GM18505 (cell line): ENCODE results near the gene TSPEAR.
"Not testable (repeated sequence)": the region's sequence is repeated elsewhere in the genome, so short reads cannot be mapped to it uniquely, and the experiment has no call there.

Source experiments
- ATAC-seq: cut with Tn5 transposase; IDR thresholded peaks from one replicate; pipeline ENCODE4 v1.9.1; 2021; ENCODE audit not compliant: unreplicated experiment
- POLR2A ChIP-seq: IDR thresholded peaks from 4 replicates; pipeline ENCODE4 v1.6.1; 2011; ENCODE audit warnings: borderline replicate concordance; ENCODE audit not compliant: insufficient read depth, insufficient read length; ENCODE audit errors: extremely low read depth

Gene TSPEAR

DNA sequence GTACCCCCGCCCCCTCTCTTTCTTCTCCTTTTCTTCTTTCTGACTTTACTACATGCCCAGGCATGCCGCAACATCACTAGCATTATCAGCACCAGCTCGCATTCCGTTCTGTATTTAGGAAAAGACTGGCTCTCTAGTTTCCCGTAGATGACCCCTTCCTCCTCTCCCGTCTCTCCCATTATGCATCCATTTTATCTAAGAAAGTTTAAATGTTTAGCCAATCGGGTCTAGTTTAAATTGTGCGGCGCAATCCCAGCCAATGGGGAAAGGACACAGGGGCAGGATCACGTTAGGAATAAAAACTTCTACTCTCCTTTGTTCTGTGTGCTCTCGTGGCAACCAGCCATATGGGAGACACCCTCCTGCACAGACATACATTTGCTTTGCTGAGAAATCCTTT is 113.3 kb downstream of the TSPEAR start:
- ATAC-seq, result no peak
- no peak for TF ChIP-seq POLR2A

DNA sequence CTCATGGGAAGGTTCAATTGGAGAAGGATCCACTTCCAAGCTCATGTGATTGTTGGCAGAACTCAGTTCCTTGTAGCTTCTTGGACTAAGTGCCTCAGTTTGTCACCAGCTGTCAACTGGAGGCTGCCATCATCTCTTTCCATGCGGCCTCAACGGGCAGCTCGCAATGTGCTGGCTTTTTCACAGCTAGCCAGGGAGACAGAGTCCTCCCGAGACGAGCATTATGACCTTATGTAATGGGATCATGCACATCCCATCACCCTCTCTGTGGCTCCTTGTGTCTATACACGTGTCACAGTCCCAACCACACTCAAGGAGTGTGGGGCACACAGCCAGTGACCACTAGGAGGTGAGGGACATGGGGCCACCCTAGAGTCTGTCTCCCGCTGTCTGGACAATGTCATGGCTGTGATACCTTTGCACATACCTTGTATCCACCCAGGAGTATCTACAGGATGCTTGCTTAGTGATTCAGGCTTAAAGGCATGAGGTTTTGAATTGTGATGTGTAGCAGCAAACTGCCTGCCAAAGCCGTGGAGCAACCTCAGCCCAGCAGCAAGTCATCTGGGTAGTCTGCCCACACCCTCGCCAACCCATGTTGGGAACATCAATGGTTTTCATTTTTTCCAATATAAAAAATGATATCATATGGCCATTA is 115.2 kb downstream of the TSPEAR start:
- no peak for ATAC-seq
- no peak for TF ChIP-seq POLR2A

DNA sequence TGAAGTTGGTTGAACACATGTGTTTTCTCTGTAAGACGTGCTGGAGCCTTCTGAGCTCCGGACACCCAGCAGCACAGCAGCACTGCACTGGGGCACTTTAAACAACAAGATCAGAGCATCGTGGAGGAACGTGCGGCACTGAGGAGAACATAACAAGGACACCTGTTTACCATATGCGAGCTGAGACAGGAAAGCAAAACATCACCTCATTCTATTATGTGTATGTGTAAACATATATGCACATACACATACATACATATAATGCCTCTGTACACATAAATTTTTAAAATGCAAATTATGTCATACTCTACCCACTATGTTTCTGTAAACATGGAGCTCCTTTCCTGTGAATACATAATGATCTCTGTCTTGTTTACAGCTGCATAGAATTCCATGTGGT is 115.8 kb downstream of the TSPEAR start:
- TF ChIP-seq POLR2A, result no peak
- ATAC-seq, result no peak

DNA sequence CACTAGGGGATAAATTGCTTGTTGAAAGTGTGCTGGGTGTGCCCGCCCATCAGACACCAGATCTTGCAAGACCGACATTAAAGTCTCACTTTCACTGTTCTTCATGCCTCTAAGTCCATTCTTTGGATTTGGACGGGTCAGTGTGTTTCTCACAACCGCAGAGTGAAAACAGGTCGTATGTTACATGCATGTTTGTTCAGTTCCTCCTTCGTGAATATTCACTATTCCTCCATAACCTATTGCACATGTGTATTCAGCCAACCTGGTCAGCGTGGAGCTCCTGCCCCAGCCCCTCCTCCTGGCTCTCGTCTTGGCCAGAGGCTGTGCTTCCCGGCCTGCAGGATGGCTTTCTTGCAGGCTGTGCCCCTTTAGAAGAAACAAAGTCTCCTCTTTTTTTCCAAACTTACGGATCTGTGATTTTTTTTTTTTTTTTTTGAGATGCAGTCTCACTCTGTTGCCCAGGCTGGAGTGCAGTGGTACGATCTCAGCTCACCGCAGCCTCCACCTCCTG is 116.9 kb downstream of the TSPEAR start:
- no peak for TF ChIP-seq POLR2A
- ATAC-seq, result no peak

DNA sequence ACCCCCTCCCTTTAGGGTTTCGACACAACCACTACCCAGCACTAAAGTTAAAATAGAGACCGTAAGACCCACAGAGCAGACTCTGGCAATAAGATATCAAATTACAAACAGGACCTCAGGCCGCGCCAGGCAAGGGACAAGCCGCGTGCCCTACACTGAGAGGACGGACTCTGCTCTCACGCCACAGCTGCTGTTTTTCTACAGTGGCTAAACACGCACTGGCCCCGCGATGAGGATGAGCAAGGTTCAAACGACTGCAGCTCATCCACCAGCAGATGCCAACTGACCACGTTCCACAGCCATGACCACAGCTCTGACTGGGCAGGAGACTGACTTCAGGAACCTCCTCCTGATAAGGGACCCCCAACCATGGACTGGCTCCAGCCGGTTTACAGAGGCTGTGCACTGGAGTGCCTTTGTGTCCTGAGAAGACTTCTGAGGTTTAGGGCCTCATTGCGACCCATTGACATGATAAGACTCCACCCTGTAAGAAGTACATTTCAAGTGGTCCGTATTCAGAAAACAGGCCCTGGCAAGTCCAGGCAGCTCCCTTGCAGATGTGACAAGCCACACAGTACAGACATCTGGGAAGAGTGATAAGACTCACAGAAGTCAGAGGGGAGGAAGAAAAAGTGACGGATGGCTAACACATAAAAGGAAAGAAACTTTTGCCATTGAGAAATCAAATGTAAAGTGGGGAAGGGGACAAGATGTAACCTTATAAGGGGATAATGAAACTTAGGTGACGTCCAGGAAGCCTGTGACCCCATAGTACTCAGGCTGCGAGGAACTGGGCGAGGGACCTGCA is 117.6 kb downstream of the TSPEAR start:
- ATAC-seq, result no peak
- TF ChIP-seq POLR2A, result no peak

DNA sequence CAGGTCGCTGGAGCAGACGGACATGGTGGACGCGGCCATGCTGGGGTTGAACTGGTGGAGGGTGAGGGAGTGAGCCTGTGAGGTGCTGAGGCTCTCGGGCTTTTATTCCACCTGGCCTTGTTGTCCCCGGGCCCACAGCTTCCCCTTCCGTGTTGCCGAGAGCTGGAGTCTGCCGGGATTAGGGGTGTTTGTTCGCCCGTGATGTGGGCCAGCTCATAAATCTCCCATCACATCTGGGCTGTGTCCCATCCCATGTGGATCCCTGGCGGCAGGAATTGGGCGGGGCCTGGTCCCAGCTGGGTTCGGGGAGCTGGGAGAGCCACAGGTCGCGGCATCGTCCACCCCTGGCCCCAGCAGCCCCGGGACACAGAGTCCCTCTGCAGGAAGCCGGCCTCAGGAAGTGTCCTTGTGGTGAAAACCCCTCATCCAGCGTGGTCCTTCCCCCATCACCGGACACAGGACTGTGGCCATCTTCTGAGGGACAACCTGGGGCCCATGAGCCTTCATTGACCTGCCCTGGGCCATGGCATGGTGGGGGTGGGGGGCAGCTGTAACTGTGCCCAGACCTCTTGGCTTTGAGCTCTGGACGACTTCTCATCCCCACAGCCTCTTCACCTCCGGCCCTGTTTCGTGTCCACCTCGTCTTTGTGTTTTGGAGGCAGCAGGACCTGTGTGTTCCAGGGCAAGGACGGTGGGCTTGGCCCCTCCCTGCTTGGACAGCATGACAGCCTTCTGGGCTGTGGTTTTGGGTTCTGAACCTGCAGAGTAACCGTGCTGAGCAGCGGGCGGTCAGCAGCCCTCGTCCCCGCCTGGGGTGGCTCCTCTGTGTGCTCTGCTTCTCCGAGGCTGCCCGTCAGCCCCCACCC is 118.7 kb downstream of the TSPEAR start, which contains the start of gene KRTAP10-6:
TSS of gene KRTAP10-6 (minus strand) at position 60 of the 866 bp plus-strand sequence. CDS start at position 39, 21 bp downstream.
- TF ChIP-seq POLR2A, result no peak
- ATAC-seq, result no peak

DNA sequence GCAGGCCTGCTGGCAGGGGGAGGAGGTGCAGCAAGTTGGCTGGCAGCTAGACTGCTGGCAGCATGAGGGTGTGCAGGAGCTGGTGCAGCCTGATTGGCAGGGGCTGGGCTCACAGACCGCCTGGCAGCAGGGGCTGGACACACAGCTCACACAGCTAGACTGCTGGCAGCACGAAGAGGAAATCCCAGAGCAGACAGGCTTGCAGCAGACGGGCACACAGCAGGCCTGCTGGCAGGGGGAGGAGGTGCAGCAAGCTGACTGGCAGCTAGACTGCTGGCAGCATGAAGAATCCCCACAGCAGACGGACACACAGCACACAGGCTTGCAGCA is 119.6 kb downstream of the TSPEAR start:
- ATAC-seq, result not testable (repeated sequence)

DNA sequence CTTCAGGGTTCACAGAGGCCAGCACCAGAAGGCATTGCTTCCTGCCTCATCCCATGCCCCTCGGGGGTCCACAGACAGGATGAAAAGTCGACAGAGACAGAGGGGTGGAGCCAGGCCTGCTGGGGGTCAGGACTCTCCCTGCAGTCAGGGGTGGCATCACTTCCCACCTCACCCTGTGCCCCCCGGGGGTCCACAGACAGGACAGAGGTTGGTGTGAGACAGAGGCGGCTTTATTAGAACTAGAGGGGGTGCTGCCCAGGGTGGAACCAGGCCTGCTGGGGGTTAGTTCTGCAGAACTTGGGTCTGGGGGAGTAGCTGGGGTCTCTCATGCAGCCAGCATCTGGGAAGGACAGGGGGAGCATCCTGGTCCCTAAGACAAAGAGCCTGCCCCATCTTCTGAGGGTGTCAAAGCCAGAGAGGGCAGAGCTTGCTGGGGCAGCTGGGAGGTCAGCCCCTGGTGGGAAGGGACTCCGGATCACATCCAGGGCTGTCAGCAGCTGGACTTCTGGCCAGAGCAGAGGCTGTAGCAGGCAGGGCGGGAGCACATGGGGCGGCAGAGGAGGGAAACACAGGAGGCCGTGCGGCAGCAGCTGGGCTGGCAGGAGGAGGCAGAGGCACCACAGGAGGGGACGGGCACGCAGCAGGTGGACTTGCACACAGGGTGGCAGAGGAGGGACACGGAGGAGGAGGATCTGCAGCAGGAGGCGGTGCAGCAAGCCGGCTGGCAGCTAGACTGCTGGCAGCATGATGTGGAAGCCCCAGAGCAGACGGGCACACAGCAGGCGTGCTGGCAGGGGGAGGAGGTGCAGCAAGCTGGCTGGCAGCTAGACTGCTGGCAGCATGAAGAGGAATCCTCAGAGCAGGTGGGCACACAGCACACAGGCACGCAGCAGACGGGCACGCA is 120.2 kb downstream of the TSPEAR start:
- not testable (repeated sequence) for ATAC-seq

DNA sequence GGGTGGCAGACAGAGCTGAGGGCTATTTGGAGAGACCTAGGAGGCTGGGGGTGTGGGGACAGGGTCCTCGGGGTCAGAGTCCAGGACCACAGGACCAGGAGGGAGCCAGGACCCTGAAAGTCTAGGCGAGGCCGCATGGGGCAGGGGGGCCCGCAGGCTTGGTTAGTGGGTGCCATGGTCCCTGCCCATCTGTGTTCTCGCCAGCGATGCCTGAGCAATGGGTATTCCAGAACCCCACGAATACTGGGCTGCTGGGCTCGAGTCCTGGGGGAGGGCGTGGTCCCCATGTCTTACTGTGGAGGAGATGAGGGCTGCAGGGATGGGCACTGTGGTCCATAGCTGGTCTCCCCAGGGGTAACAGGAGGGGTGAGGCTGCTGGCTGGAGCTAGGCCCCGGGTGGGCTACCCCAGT is 121.1 kb downstream of the TSPEAR start:
- no peak for TF ChIP-seq POLR2A
- ATAC-seq, result no peak

DNA sequence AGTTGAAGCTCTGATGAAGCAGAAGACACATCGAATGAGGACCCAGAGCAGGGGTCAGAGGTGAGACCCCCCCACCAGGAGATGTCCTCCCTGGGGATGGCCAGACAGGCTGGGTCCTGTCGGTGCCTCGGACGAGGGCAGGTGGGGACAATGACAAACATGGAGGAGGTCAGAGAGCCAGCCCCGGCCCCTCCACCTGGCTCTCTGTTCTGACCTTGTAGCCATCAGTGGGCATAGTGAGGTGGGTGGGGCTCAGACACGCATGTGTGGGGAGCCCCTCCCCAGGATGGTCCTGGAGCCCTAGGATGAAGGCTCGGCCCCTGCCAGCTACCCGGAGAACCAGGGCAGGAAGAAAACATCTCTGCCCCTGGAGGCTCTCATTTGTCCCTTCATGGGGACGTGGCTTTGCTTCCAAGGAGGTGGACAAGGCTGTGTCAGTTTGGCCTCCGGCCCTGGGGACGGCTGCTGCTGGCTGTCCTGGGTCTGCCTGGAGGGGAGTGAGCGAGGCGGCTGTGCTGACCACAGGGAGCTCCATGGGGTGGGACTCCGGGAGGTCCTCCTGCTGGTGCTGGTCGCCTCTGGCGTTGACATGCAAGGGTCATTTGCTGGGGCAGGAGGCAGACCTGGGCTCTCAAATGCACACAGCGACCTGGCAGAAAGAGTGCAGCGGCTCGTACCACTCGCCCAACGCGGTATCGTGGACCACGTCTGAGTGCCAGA is 121.6 kb downstream of the TSPEAR start:
- no peak for TF ChIP-seq POLR2A
- ATAC-seq, result no peak

DNA sequence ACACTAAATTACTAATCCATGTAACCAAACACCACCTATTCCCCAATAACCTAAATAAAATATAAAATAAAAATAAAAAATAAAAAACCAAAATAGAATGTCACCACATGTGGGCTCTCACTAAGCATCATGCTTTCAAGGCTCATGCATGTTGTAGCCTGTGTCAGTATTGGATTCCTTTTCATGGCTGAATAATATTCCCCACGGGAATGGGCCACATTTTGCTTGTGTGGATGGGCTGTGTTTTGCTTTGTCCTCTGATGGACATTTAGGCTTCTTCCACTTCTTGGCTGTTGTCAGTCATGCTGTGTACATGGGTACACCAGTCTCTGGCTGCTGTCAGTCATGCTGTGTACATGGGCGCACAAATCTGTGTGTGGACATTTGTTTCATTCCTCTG is 122.3 kb downstream of the TSPEAR start:
- TF ChIP-seq POLR2A, result no peak
- no peak for ATAC-seq

DNA sequence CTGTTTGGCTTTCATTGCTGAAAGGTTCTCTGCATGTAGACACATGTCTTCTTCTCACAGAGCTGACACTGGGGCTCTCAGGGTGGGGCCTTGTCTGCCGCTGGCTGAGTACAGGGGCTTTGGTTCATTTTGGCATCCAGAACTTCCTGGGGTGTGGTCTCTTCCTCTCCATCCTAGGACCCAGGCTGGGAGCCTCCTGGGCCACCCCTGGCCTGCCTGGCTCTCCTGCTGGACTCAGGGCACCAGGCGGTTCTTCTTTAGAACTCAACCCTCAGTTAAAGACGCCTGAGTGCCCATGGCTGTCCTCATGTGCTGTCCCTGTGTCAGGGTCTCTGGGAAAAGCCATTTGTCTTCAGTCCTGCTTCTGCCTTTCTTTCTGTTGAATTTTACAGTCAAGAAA is 125.5 kb downstream of the TSPEAR start:
- no peak for TF ChIP-seq POLR2A
- ATAC-seq, result no peak

DNA sequence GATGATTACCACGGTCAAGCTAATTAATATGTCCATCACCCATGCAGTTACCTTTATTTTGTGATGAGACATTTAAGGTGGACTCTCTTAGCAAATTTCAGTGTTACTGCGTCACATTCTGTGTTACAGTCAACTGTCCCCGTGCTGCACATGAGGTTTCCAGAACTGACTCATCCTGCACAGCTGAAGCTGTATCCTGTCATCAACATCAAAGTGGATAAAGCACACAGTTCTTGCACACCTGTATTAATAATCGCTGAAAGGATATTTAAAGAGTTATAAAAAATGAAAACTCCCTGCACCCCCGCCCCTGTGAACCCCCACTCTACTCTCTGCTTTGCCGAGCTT is 127.6 kb downstream of the TSPEAR start:
- no peak for ATAC-seq

More for the DNA sequence above, 127.6 kb downstream of the TSPEAR start:
- TF ChIP-seq POLR2A, result no peak
